Suppressor macrophage (primary cell): ENCODE measurements around the gene CHD5.

ENCODE experiments used
- DNase-seq, 4 experiments: peaks; one replicate each; pipeline ENCODE4 v3.0.0-alpha.2; 2020 to 2022

Gene CHD5

GRCh38 chr1:6097824-6098223, 82.3 kb downstream of the CHD5 start:
- DNase-seq, result no peak

- DNase-seq, result no peak
Observed at GRCh38 chr1:6097117-6097595, 83.0 kb downstream of the CHD5 start.

GRCh38 chr1:6096243-6097116, 83.6 kb downstream of the CHD5 start:
- DNase-seq, result no peak

- DNase-seq, result peak in 1 of 4 experiments; percentile 1
Observed at GRCh38 chr1:6095511-6096242, 84.4 kb downstream of the CHD5 start.

GRCh38 chr1:6094801-6095505, 85.2 kb downstream of the CHD5 start:
- no peak for DNase-seq

- no peak for DNase-seq
Observed at GRCh38 chr1:6094246-6094645, 85.9 kb downstream of the CHD5 start.

- DNase-seq, result no peak
Observed at GRCh38 chr1:6093611-6094010, 86.5 kb downstream of the CHD5 start.

- DNase-seq, result no peak
Observed at GRCh38 chr1:6093071-6093470, 87.0 kb downstream of the CHD5 start.

GRCh38 chr1:6092211-6092610, 87.9 kb downstream of the CHD5 start:
- no peak for DNase-seq

- no peak for DNase-seq
Observed at GRCh38 chr1:6091823-6092109, 88.4 kb downstream of the CHD5 start.

GRCh38 chr1:6090996-6091822, 88.9 kb downstream of the CHD5 start:
- no peak for DNase-seq

GRCh38 chr1:6090288-6090687, 89.8 kb downstream of the CHD5 start:
- no peak for DNase-seq

GRCh38 chr1:6088956-6089355, 91.2 kb downstream of the CHD5 start:
- DNase-seq, result no peak

GRCh38 chr1:6087958-6088357, 92.2 kb downstream of the CHD5 start:
- DNase-seq, result no peak

- no peak for DNase-seq
Observed at GRCh38 chr1:6087377-6087772, 92.7 kb downstream of the CHD5 start.

- DNase-seq, result no peak
Observed at GRCh38 chr1:6086762-6087376, 93.3 kb downstream of the CHD5 start.

GRCh38 chr1:6086358-6086757, 93.8 kb downstream of the CHD5 start:
- DNase-seq, result no peak

- no peak for DNase-seq
Observed at GRCh38 chr1:6085666-6086065, 94.5 kb downstream of the CHD5 start.

GRCh38 chr1:6084781-6085495, 95.2 kb downstream of the CHD5 start:
- no peak for DNase-seq

GRCh38 chr1:6083801-6084446, 96.2 kb downstream of the CHD5 start:
- no peak for DNase-seq

- DNase-seq, result no peak
Observed at GRCh38 chr1:6083385-6083784, 96.7 kb downstream of the CHD5 start.
